B cell (primary cell): ENCODE data around the gene SCART1.

Source experiments
- CTCF ChIP-seq: fragments of 200-600 bp; IDR thresholded peaks from one replicate; pipeline ENCODE4 v1.8.0; 2022; ENCODE audit warnings: antibody characterized with exemption, mild to moderate bottlenecking
- EZH2 ChIP-seq: IDR thresholded peaks from 2 replicates; pipeline ENCODE4 v1.6.1; 2012; ENCODE audit warnings: borderline replicate concordance, low read depth, mild to moderate bottlenecking, moderate library complexity, low read length; ENCODE audit not compliant: insufficient read depth, poor library complexity, severe bottlenecking

DNA sequence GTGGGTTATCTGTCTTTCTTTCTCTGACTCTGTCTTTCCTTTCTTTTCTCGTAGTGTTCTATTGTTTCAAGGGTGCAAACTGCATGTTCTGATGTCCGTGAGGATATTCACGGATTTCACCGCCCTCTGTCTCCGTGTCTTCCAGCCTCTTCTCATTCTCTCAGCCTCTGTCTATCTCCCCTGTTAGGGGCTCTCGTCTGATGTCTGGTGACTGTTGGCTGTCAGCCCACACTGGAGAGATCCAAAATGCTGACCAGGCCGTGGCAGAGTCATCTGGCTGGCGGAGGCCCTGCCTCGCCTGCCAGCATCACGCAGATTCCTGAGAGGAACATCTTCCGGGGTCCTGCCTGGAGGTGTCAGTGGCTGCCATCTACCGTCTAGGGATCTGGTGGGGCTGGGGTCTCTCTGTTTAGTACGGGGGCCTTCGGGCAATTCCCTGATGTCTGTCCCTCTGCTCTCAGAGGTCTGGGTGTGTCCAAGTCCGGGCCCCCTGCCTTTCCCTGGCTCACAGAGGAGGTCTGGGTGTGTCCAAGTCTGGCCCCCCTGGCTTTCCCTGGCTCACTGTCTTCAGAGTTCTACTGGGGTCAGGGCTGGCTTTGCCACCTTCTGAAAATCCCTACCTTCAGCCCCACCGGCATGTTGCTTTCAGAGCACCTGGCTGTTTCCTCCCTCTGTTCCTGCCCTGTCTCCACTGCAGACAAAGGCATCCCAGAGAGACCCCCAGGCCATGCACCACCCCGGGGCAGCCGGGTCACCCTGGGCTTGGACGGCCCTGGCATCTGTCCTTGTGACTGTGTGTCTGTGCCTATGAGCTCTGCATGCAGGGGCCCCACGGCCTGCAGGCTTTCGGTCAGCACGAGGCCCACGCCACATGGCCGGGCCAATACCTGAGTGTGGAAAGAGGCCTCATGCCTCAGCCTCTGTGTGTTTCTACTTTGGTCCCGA is 14.0 kb upstream of the SCART1 start:
- TF ChIP-seq CTCF (no peak), EZH2 (no peak)
